Measurements from ENCODE around the gene ITGAV.
"Not testable (repeated sequence)": the region's sequence is repeated elsewhere in the genome, so short reads cannot be mapped to it uniquely, and the experiment has no call there.

Gene ITGAV

GRCh38 chr2:186589612-186590349 lies at the start of gene ITGAV:
Gene ITGAV, plus strand, starts transcription at chr2:186590056. Its CDS starts 283 bp downstream, at chr2:186590339.
- DNase-seq, result peak; percentile 77

GRCh38 chr2:186540941-186541340 lies 48.9 kb upstream of the ITGAV start:
- no peak for DNase-seq

- no peak for DNase-seq
Measured at GRCh38 chr2:186542002-186542401, 47.9 kb upstream of the ITGAV start.

GRCh38 chr2:186543561-186544131 lies 46.2 kb upstream of the ITGAV start:
- no peak for DNase-seq

- DNase-seq, result no peak
Measured at GRCh38 chr2:186544255-186544675, 45.6 kb upstream of the ITGAV start.

- DNase-seq, result no peak
Measured at GRCh38 chr2:186546846-186547245, 43.0 kb upstream of the ITGAV start.

GRCh38 chr2:186551323-186552050 lies 38.4 kb upstream of the ITGAV start:
- no peak for DNase-seq

- DNase-seq, result no peak
Measured at GRCh38 chr2:186554429-186554828, 35.4 kb upstream of the ITGAV start.

- DNase-seq, result no peak
Measured at GRCh38 chr2:186554850-186555671, 34.8 kb upstream of the ITGAV start.

GRCh38 chr2:186558512-186559276 lies 31.2 kb upstream of the ITGAV start:
- no peak for DNase-seq

GRCh38 chr2:186559370-186559769 lies 30.5 kb upstream of the ITGAV start:
- no peak for DNase-seq

- no peak for DNase-seq
Measured at GRCh38 chr2:186559848-186560247, 30.0 kb upstream of the ITGAV start.

GRCh38 chr2:186560254-186560653 lies 29.6 kb upstream of the ITGAV start:
- no peak for DNase-seq

- no peak for DNase-seq
Measured at GRCh38 chr2:186561467-186562208, 28.2 kb upstream of the ITGAV start.

GRCh38 chr2:186562209-186562578 lies 27.7 kb upstream of the ITGAV start:
- no peak for DNase-seq

GRCh38 chr2:186568600-186568999 lies 21.3 kb upstream of the ITGAV start:
- DNase-seq, result not testable (repeated sequence)

- DNase-seq, result not testable (repeated sequence)
Measured at GRCh38 chr2:186569127-186569526, 20.7 kb upstream of the ITGAV start.

GRCh38 chr2:186569897-186570296 lies 20.0 kb upstream of the ITGAV start:
- no peak for DNase-seq

- DNase-seq, result no peak
Measured at GRCh38 chr2:186570604-186571003, 19.3 kb upstream of the ITGAV start.

- DNase-seq, result no peak
Measured at GRCh38 chr2:186572705-186573104, 17.2 kb upstream of the ITGAV start.

GRCh38 chr2:186573531-186573930 lies 16.3 kb upstream of the ITGAV start:
- DNase-seq, result no peak

- DNase-seq, result no peak
Measured at GRCh38 chr2:186575302-186575701, 14.6 kb upstream of the ITGAV start.
